ENCODE measurements around the gene PLPP1. TPM values are rescaled to one million over a fixed set of nuclear protein-coding genes. Genes with fewer than 3 reads are reported as not detected.

The PLPP1 gene
- total and polyA plus RNA-seq, 2 of the 13 experiments (the other 11 are each of a cell fraction or from before 2014, with no cell fraction given): 7.3 to 12.1 TPM

DNA sequence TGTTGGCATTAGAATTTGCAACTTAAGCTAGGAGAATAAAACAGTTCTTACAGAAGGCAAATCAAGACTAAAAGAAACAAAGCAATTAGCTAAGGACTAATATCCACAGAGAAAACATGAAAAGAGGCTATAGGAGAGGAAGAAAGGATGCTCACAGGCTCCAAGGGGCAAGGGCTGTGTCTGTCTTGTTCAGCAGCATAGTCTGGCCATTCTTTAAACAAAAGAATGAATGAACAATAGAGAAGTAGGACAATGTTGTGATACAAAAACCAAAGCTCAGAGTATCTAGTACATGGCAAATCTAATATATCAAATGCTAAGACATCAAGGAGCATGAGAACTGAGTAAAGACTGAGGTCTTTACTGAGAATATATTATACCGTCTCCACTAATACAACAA, 39.5 kb downstream of the PLPP1 start (continued):
- TF ChIP-seq, protein P1, sequence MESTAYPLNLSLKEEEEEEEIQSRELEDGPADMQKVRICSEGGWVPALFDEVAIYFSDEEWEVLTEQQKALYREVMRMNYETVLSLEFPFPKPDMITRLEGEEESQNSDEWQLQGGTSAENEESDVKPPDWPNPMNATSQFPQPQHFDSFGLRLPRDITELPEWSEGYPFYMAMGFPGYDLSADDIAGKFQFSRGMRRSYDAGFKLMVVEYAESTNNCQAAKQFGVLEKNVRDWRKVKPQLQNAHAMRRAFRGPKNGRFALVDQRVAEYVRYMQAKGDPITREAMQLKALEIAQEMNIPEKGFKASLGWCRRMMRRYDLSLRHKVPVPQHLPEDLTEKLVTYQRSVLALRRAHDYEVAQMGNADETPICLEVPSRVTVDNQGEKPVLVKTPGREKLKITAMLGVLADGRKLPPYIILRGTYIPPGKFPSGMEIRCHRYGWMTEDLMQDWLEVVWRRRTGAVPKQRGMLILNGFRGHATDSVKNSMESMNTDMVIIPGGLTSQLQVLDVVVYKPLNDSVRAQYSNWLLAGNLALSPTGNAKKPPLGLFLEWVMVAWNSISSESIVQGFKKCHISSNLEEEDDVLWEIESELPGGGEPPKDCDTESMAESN (CRISPR knock-in tag; conservative IDR thresholded peaks at IDR 0.05): no peak
- no peak for TF ChIP-seq ZMYM4 (CRISPR knock-in tag; IDR thresholded peaks at IDR 0.05)

DNA sequence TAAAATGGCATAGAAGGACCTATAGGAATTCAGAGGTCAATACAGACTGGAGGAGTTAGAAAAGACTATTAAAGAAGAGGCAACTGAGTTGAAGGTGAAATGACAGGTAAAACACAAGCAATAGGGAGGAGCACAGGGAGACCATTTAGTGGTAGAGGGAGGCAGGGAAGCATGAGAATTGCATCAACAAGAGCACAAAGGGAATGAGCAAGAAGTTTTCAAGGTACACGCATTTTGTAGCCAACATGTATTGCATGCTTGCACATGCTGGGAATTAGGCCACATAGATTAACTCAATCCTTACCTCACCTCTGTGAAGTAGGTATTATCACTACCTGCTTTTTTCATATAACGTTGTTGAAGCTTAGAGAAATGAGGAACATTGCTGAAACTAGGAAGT, 42.3 kb downstream of the PLPP1 start:
- FAIRE-seq (no peak), ATAC-seq (no peak), DNase-seq (ENCODE audit: low spot score) (no peak)
- Histone ChIP-seq H3K4me2 (ENCODE audit: low read depth, low read length) (no peak overlapping the region), H3K27me3 (ENCODE audit: control insufficient read depth in 1 of 2, insufficient read depth in 2 of 2, low read length in 2 of 2) (no peaks in the 10 kb centered on the region), H2AFZ (ENCODE audit: low read length) (no peak overlapping the region), H3K9me3 (ENCODE audit: low read length) (no peaks in the 10 kb centered on the region), H3K9ac (ENCODE audit: insufficient read depth, low read depth, low read length) (no peak overlapping the region), H3K4me3 (replicated peaks in 1 of 3; ENCODE audit: insufficient read depth in 1 of 3, low read depth in 2 of 3, low read length in 3 of 3) (no peak overlapping the region), H3K79me2 (ENCODE audit: insufficient read depth, low read length) (no peaks in the 10 kb centered on the region), H3K27ac (ENCODE audit: extremely low read length, insufficient read depth, low read length) (no peak overlapping the region), H3K4me1 (ENCODE audit: insufficient read depth, low read length) (peaks cover 4% of the 10 kb centered on the region), H3K36me3 (replicated peaks in 1 of 2; ENCODE audit: control insufficient read depth in 1 of 2, insufficient read depth in 2 of 2, low read length in 2 of 2) (no peaks in the 10 kb centered on the region), H4K20me1 (ENCODE audit: insufficient read depth, low read length) (no peaks in the 10 kb centered on the region)
- intact Hi-C loops (cut with micrococcal nuclease; ENCODE audit: unreplicated experiment): no loop called here
- 93% methylated on average over 2 of the region's 2 CpGs for WGBS (ENCODE audit: low lambda C conversion rate)
- in situ Hi-C loops (cut with HindIII; ENCODE audit: extremely low pct_ligation_motif_present, low pct_unique_long_range_greater_than_20kb): no loop called here
- POLR2A ChIA-PET: no interaction called here
- CTCF ChIA-PET (ENCODE audit: low intra/inter-chr PET ratio, low total read pairs): no interaction called here
- BruUV-seq (replicated peaks): no TSS peak
- no peak for TF ChIP-seq MAZ (IDR thresholded peaks at IDR 0.05; ENCODE audit: borderline replicate concordance, low read depth, low read length)
- TF ChIP-seq MAZ (CRISPR knock-in tag; IDR thresholded peaks at IDR 0.05; ENCODE audit: low read depth): no peak
- TF ChIP-seq YEATS2 (CRISPR knock-in tag; IDR thresholded peaks at IDR 0.05; ENCODE audit: borderline replicate concordance): no peak
- TF ChIP-seq, protein P2, sequence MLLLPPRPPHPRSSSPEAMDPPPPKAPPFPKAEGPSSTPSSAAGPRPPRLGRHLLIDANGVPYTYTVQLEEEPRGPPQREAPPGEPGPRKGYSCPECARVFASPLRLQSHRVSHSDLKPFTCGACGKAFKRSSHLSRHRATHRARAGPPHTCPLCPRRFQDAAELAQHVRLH (CRISPR knock-in tag; IDR thresholded peaks at IDR 0.05; ENCODE audit: borderline replicate concordance, low read depth): no peak

All from HepG2 (cell line).